Measurements from ENCODE around the gene KLHL17. TPM values are rescaled to one million over a fixed set of nuclear protein-coding genes. Genes with fewer than 3 reads are reported as not detected.

KLHL17 gene
- total RNA-seq, 1 experiment from 2014 or later, result 41.4 TPM

DNA sequence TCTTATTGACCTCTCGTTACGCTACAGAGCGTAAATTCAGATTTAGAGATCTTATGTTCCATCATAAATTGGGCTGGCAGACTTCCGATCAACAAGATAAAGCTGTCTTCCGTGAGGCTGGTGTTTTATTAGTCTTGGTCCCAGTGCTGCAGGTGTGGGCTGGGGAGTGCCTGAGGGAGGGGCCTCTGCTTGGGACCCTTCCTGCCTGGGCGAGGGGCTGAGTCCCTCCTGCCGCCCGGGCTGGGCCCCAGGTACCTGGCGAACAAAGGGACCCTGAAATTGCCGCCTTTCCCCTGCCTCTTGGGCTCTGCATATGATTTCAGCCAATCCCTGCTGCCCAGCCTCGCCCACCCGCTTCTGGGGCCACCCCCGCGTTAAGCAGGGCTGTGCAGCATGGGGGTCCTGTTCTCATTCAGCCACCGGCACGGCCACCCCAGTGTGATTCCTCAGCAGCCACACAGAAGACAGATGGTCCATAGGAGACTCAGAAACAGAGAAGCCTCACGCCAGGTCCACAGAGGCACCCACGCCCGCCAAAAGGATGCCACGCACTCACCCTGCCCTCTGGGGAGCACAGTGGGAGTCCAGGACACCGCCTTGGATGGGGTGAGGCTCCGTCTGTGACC lies 42.8 kb upstream of the KLHL17 start:
- no peak overlapping the region for H3K27ac Mint-ChIP-seq
- WGBS (ENCODE audit: extremely low coverage, insufficient read length, low lambda C conversion rate), result no CpG with 5 or more reads among the region's 22 CpGs

More for the DNA sequence above, 42.8 kb upstream of the KLHL17 start:
- Histone ChIP-seq H3K4ac (ENCODE audit: low read depth, low read length) (no peak overlapping the region), H3K14ac (ENCODE audit: insufficient read depth, low read length) (no peak overlapping the region), H3K27me3 (ENCODE audit: insufficient read depth, low read length) (peaks cover 28% of the 10 kb centered on the region), H3K4me2 (ENCODE audit: insufficient read depth, insufficient read length, low read length) (no peak overlapping the region), H2BK12ac (ENCODE audit: insufficient read length, low read depth, low read length) (no peak overlapping the region), H2AK5ac (ENCODE audit: insufficient read length, low read length) (no peak overlapping the region), H2BK120ac (ENCODE audit: low read depth, low read length, poor library complexity, severe bottlenecking) (no peak overlapping the region), H4K91ac (ENCODE audit: insufficient read length, low read depth, low read length) (no peak overlapping the region), H3T11ph (ENCODE audit: low read length) (no peak overlapping the region), H3K79me1 (ENCODE audit: insufficient read depth, low read depth, low read length, poor library complexity, severe bottlenecking) (no peaks in the 10 kb centered on the region), H2BK5ac (ENCODE audit: insufficient read length, low read length) (no peak overlapping the region), H4K5ac (ENCODE audit: insufficient read length, low read depth, low read length) (no peak overlapping the region), H3K4me1 (ENCODE audit: insufficient read depth, low read length) (no peaks in the 10 kb centered on the region), H2BK20ac (ENCODE audit: low read depth, low read length, poor library complexity, severe bottlenecking) (no peak overlapping the region), H4K20me1 (ENCODE audit: control insufficient read depth, insufficient read depth, insufficient read length) (peaks cover 6% of the 10 kb centered on the region), H2AFZ (ENCODE audit: low read length) (no peak overlapping the region), H4K8ac (replicated peaks; ENCODE audit: insufficient read length, low read depth, low read length) (no peak overlapping the region), H3K9me3 (ENCODE audit: control insufficient read depth, low read depth, low read length) (no peaks in the 10 kb centered on the region), H2BK15ac (ENCODE audit: low read depth, low read length) (no peak overlapping the region), H3K56ac (ENCODE audit: insufficient read length, low read depth, low read length) (no peak overlapping the region), H3K18ac (ENCODE audit: insufficient read length, low read depth, low read length) (no peak overlapping the region), H3K79me2 (ENCODE audit: insufficient read depth, low read length) (no peaks in the 10 kb centered on the region), H3K23me2 (ENCODE audit: insufficient read length, low read depth, low read length, poor library complexity, severe bottlenecking) (no peaks in the 10 kb centered on the region), H3K9ac (ENCODE audit: extremely low read depth, insufficient read length, low read length) (no peak overlapping the region), H3K23ac (ENCODE audit: insufficient read length, low read depth, low read length) (no peak overlapping the region), H3K27ac (ENCODE audit: insufficient read length, low read depth, low read length) (no peak overlapping the region)
- TF ChIP-seq, protein P1, sequence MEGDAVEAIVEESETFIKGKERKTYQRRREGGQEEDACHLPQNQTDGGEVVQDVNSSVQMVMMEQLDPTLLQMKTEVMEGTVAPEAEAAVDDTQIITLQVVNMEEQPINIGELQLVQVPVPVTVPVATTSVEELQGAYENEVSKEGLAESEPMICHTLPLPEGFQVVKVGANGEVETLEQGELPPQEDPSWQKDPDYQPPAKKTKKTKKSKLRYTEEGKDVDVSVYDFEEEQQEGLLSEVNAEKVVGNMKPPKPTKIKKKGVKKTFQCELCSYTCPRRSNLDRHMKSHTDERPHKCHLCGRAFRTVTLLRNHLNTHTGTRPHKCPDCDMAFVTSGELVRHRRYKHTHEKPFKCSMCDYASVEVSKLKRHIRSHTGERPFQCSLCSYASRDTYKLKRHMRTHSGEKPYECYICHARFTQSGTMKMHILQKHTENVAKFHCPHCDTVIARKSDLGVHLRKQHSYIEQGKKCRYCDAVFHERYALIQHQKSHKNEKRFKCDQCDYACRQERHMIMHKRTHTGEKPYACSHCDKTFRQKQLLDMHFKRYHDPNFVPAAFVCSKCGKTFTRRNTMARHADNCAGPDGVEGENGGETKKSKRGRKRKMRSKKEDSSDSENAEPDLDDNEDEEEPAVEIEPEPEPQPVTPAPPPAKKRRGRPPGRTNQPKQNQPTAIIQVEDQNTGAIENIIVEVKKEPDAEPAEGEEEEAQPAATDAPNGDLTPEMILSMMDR (conservative IDR thresholded peaks at IDR 0.05), result no peak
- DNase-seq, result no peak
- Mint-ChIP-seq H3K27me3 (ENCODE audit: low read depth) (peaks cover 99% of the 10 kb centered on the region), H3K36me3 (ENCODE audit: insufficient read depth in 1 of 3, low read depth in 3 of 3) (peaks cover 0 to 4% (median 0%) of the 10 kb centered on the region in 3 experiments; a peak in 4 of 7 replicates), H3K4me1 (peaks cover 16 to 19% of the 10 kb centered on the region in 2 experiments), H3K4me3 (no peak overlapping the region), H3K9me3 (peaks cover 0 to 5% of the 10 kb centered on the region in 2 experiments; a peak in 1 of 5 replicates)

All from H9 (cell line).